ENCODE measurements around the gene SMC1B.

GRCh38 chr22:45450101-45450785, 36.8 kb upstream of the SMC1B start:
- TF ChIP-seq CTCF (conservative IDR thresholded peaks at IDR 0.05) (no peak), ZFX (IDR thresholded peaks at IDR 0.05) (no peak)
